ENCODE measurements around the gene R3HDM2. TPM values are rescaled to one million over a fixed set of nuclear protein-coding genes. Genes with fewer than 3 reads are reported as not detected.

The R3HDM2 gene
- total RNA-seq, 4 donors from 2014 or later: 43.4 to 97.6 (median 65.1) TPM

- Histone ChIP-seq H3K36me3 (peaks cover 85% of the 10 kb centered on the region), H3K9me3 (no peaks in the 10 kb centered on the region), H3K27me3 (no peaks in the 10 kb centered on the region), H3K4me3 (no peak overlapping the region), H3K4me1 (peaks cover 7% of the 10 kb centered on the region), H3K27ac (no peak overlapping the region)
- TF ChIP-seq EP300 (IDR thresholded peaks at IDR 0.05) (no peak), CTCF (IDR thresholded peaks at IDR 0.05) (no peak), POLR2AphosphoS5 (IDR thresholded peaks at IDR 0.05) (no peak), POLR2A (IDR thresholded peaks at IDR 0.05) (no peak)
- no peak for DNase-seq (ENCODE audit: low spot score in 2 of 2)
- WGBS: 94% methylated on average over 9 of the region's 22 CpGs
Measured at GRCh38 chr12:57208631-57209282, 222.1 kb downstream of the R3HDM2 start.

- no peaks in the 10 kb centered on the region for H3K9me3 ChIP-seq
- peaks cover 93% of the 10 kb centered on the region for H3K36me3 ChIP-seq
- H3K27me3 ChIP-seq: no peaks in the 10 kb centered on the region
- H3K27ac ChIP-seq: no peak overlapping the region
- no peak for TF ChIP-seq POLR2A (IDR thresholded peaks at IDR 0.05)
- no peak for TF ChIP-seq POLR2AphosphoS5 (IDR thresholded peaks at IDR 0.05)
- TF ChIP-seq EP300 (IDR thresholded peaks at IDR 0.05): no peak
- no peak for TF ChIP-seq CTCF (IDR thresholded peaks at IDR 0.05)
- H3K4me1 ChIP-seq: peaks cover 3% of the 10 kb centered on the region
- 90% methylated on average over 23 of the region's 29 CpGs for WGBS
- no peak for DNase-seq (ENCODE audit: low spot score in 2 of 2)
- no peak overlapping the region for H3K4me3 ChIP-seq
Measured at GRCh38 chr12:57207731-57208630, 222.9 kb downstream of the R3HDM2 start.

- H3K27me3 ChIP-seq: no peaks in the 10 kb centered on the region
- no peak overlapping the region for H3K27ac ChIP-seq
- TF ChIP-seq POLR2AphosphoS5 (IDR thresholded peaks at IDR 0.05) (no peak), POLR2A (IDR thresholded peaks at IDR 0.05) (no peak), EP300 (IDR thresholded peaks at IDR 0.05) (no peak), CTCF (IDR thresholded peaks at IDR 0.05) (no peak)
- DNase-seq (ENCODE audit: low spot score in 2 of 2): no peak
- no peak overlapping the region for H3K4me3 ChIP-seq
- no peaks in the 10 kb centered on the region for H3K9me3 ChIP-seq
- H3K4me1 ChIP-seq: peaks cover 3% of the 10 kb centered on the region
- 66% methylated on average over 7 of the region's 7 CpGs for WGBS
- peaks cover 96% of the 10 kb centered on the region for H3K36me3 ChIP-seq
Measured at GRCh38 chr12:57205931-57206330, 224.9 kb downstream of the R3HDM2 start.

- no peak for TF ChIP-seq CTCF (IDR thresholded peaks at IDR 0.05)
- TF ChIP-seq EP300 (IDR thresholded peaks at IDR 0.05): no peak
- no peak for TF ChIP-seq POLR2AphosphoS5 (IDR thresholded peaks at IDR 0.05)
- TF ChIP-seq POLR2A (IDR thresholded peaks at IDR 0.05): no peak
- Histone ChIP-seq H3K9me3 (no peaks in the 10 kb centered on the region), H3K36me3 (peaks cover 96% of the 10 kb centered on the region), H3K27me3 (no peaks in the 10 kb centered on the region), H3K4me1 (no peaks in the 10 kb centered on the region), H3K4me3 (no peak overlapping the region), H3K27ac (no peak overlapping the region)
- no peak for DNase-seq (ENCODE audit: low spot score in 2 of 2)
- WGBS: 97% methylated on average over 12 of the region's 26 CpGs
Measured at GRCh38 chr12:57205186-57205585, 225.7 kb downstream of the R3HDM2 start.

- TF ChIP-seq CTCF (IDR thresholded peaks at IDR 0.05) (no peak), EP300 (IDR thresholded peaks at IDR 0.05) (no peak), POLR2AphosphoS5 (IDR thresholded peaks at IDR 0.05) (no peak), POLR2A (IDR thresholded peaks at IDR 0.05) (no peak)
- no peaks in the 10 kb centered on the region for H3K9me3 ChIP-seq
- H3K27ac ChIP-seq: no peak overlapping the region
- peaks cover 96% of the 10 kb centered on the region for H3K36me3 ChIP-seq
- H3K4me1 ChIP-seq: no peaks in the 10 kb centered on the region
- H3K27me3 ChIP-seq: no peaks in the 10 kb centered on the region
- DNase-seq (ENCODE audit: low spot score in 2 of 2): no peak
- no peak overlapping the region for H3K4me3 ChIP-seq
- WGBS: 89% methylated on average over 13 of the region's 19 CpGs
Measured at GRCh38 chr12:57204454-57204853, 226.4 kb downstream of the R3HDM2 start.

All from suprapubic skin (tissue), 4 donors.